ENCODE results near the gene REC114.
"Not testable (repeated sequence)": the region's sequence is repeated elsewhere in the genome, so short reads cannot be mapped to it uniquely, and the experiment has no call there.

Gene REC114

GRCh38 chr15:73538563-73539211 lies 95.7 kb downstream of the REC114 start:
- DNase-seq (ENCODE audit: low read depth): no peak
- no peak for TF ChIP-seq CTCF (conservative IDR thresholded peaks at IDR 0.05; ENCODE audit: low read depth, low read length)
- no peak overlapping the region for H3K4me3 ChIP-seq (ENCODE audit: low read depth, low read length)

- no peak for DNase-seq (ENCODE audit: low read depth)
- no peak overlapping the region for H3K4me3 ChIP-seq (ENCODE audit: low read depth, low read length)
- TF ChIP-seq CTCF (conservative IDR thresholded peaks at IDR 0.05; ENCODE audit: low read depth, low read length): no peak
Observed at GRCh38 chr15:73539212-73540128, 96.5 kb downstream of the REC114 start.

DNA sequence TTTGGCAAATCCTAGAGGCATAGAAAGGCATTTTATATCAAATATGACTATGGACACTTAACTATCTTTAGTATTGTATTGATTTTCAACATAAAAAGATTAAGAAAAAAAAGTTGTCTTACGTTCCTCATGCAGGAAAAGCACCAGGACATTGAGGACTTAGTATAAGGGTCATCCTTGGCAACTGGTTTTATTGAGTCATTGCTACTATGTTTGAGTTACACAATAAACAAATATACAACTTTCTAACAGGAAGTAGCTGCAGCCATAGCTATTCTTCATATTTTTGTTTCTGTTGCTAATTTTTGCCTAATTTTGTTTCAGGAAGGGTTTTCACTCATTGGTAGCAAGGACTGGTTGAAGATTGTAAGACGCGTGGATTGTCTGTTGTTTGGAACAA lies 97.2 kb downstream of the REC114 start:
- DNase-seq (ENCODE audit: low read depth): peak; percentile 33
- no peak overlapping the region for H3K4me3 ChIP-seq (ENCODE audit: low read depth, low read length)
- no peak for TF ChIP-seq CTCF (conservative IDR thresholded peaks at IDR 0.05; ENCODE audit: low read depth, low read length)

- no peak for TF ChIP-seq CTCF (conservative IDR thresholded peaks at IDR 0.05; ENCODE audit: low read depth, low read length)
Observed at GRCh38 chr15:73541479-73541878, 98.5 kb downstream of the REC114 start.

DNA sequence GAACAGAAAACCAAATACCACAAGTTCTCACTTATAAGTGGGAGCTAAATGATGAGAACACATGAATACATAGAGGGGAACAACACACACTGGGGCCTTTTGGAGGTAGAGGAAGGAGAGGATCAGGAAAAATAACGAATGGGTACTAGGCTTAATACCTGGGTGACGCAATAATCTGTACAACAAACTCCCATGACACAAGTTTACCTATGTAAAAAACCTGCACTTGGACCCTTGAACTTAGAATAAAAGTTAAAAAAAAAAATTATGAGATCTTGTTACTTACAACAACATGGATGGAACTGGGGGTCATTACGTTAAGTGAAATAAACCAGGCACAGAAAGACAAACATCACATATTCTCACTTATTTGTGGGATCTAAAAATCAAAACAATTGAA lies 106.0 kb downstream of the REC114 start:
- not testable (repeated sequence) for DNase-seq (ENCODE audit: low read depth); H3K4me3 ChIP-seq (ENCODE audit: low read depth, low read length)

More at GRCh38 chr15:73541479-73541878, 98.5 kb downstream of the REC114 start:
- DNase-seq (ENCODE audit: low read depth): no peak
- no peak overlapping the region for H3K4me3 ChIP-seq (ENCODE audit: low read depth, low read length)

- TF ChIP-seq CTCF (conservative IDR thresholded peaks at IDR 0.05; ENCODE audit: low read depth, low read length): no peak
- no peak overlapping the region for H3K4me3 ChIP-seq (ENCODE audit: low read depth, low read length)
- DNase-seq (ENCODE audit: low read depth): no peak
Observed at GRCh38 chr15:73550190-73550589, 107.2 kb downstream of the REC114 start.

DNA sequence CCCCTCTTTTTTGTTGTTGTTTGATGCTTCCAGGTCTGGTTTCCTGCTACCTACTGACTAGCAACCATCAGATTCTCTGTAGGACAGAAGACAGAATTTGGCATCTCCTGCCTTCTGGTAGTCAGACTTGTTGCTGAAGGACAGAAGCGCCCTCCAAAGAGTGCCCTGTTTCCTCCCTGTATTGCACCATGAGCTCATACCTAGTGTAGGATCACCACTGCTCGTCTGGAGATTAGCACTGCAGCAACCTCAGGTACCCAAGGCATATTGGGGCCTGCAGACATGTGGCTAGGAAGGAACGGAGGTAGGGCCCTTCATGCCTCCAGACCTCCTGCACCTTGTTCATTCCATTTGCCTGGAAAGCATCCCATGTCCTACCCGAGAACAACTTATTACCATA lies 112.1 kb downstream of the REC114 start:
- H3K4me3 ChIP-seq (ENCODE audit: low read depth, low read length): no peak overlapping the region
- TF ChIP-seq CTCF (conservative IDR thresholded peaks at IDR 0.05; ENCODE audit: low read depth, low read length): no peak
- no peak for DNase-seq (ENCODE audit: low read depth)

All from choroid plexus epithelial cell (primary cell).